BJ (cell line): ENCODE data around the gene INPP5D. TPM values are rescaled to one million over a fixed set of nuclear protein-coding genes. Genes with fewer than 3 reads are reported as not detected.

Experiments
- CTCF ChIA-PET: fragments of 350-600 bp; formaldehyde crosslinking; extraction: SDS; loops from one replicate; lab custom pipeline; 2021; ENCODE audit warnings: antibody characterized with exemption, inconsistent platforms; lab: Yijun Ruan, JAX
- POLR2A ChIA-PET: fragments of 300-600 bp; sonication (Branson Sonifier 250); formaldehyde crosslinking; extraction: SDS; loops from one replicate; lab custom pipeline; 2021; ENCODE audit warnings: antibody characterized with exemption; lab: Charles Lee
- DNase-seq: peaks from one replicate; pipeline ENCODE4 v3.0.0-alpha.2; 2011; ENCODE audit warnings: low read depth
- H3K27me3 ChIP-seq: 2 replicates; pipeline ENCODE4 v1.6.0; 2011; ENCODE audit warnings: low read length; ENCODE audit not compliant: control insufficient read depth, insufficient read depth
- H3K36me3 ChIP-seq: 2 replicates; pipeline ENCODE4 v1.5.1; 2011; ENCODE audit warnings: low read length; ENCODE audit not compliant: control insufficient read depth, insufficient read depth
- H3K4me3 ChIP-seq: 2 replicates; pipeline ENCODE4 v1.5.1; 2011; ENCODE audit warnings: low read depth, mild to moderate bottlenecking, control low read depth, low read length
- polyA plus RNA-seq: library from polyadenylated mRNA; depleted of rRNA; stranded (reverse); fragments of >200 nt; gene quantifications from 2 replicates; pipeline ENCODE4 v1.2.3, GENCODE V29; 2011; rRNA removed
- small RNA-seq: library from RNA; depleted of rRNA; stranded (forward); fragments of <200 nt; gene quantifications from one replicate; pipeline ENCODE3, GENCODE V24; 2012; ENCODE audit warnings: low replicate concordance, low read depth; ENCODE audit not compliant: insufficient read length
- TF ChIP-seq, protein P1 (sequence below): IDR thresholded peaks from 2 replicates; pipeline ENCODE4 v1.5.1; 2011; ENCODE audit warnings: low read depth, mild to moderate bottlenecking, control low read depth, inconsistent platforms, low read length, moderate library complexity; ENCODE audit not compliant: insufficient read depth

Gene INPP5D
- polyA plus RNA-seq, 1 experiment = 0.38 TPM

DNA sequence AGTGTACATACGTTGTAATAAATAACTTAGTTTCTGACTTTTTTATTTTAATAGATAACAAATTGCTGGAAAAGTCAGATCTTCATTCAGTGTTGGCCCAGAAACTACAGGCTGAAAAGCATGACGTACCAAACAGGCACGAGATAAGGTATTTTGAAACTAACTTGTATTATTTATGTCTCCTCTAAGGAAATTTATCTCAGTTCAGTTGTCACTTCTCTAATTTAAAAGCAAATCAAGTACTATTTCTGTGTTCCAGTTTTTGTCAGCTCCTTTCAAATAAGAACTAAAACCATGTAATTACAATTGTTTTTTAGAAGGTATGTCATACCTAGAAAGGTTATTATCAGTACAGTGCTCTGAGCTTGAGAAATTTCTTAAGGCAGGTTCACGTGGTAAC, 195.9 kb downstream of the INPP5D start:
- CTCF ChIA-PET = interaction anchor here (0.8 kb wide), 1 partner anchor 187 kb away, joined by 3 read pairs; no protein-coding TSS in a partner anchor
- no peak overlapping the region for H3K4me3 ChIP-seq
- TF ChIP-seq, protein P1, sequence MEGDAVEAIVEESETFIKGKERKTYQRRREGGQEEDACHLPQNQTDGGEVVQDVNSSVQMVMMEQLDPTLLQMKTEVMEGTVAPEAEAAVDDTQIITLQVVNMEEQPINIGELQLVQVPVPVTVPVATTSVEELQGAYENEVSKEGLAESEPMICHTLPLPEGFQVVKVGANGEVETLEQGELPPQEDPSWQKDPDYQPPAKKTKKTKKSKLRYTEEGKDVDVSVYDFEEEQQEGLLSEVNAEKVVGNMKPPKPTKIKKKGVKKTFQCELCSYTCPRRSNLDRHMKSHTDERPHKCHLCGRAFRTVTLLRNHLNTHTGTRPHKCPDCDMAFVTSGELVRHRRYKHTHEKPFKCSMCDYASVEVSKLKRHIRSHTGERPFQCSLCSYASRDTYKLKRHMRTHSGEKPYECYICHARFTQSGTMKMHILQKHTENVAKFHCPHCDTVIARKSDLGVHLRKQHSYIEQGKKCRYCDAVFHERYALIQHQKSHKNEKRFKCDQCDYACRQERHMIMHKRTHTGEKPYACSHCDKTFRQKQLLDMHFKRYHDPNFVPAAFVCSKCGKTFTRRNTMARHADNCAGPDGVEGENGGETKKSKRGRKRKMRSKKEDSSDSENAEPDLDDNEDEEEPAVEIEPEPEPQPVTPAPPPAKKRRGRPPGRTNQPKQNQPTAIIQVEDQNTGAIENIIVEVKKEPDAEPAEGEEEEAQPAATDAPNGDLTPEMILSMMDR = no peak
- no peak for DNase-seq
- H3K36me3 ChIP-seq = peaks cover 3% of the 10 kb centered on the region; the same call in 1 of the 2 replicates
- POLR2A ChIA-PET = no interaction called here
- H3K27me3 ChIP-seq = no peaks in the 10 kb centered on the region

Small RNA genes within 50 kb of the gene (small RNA-seq; reads per million reads assigned to genes)
- gene RN7SL32P = not detected

Other genes starting within 250 kb of the INPP5D start
- 0.25 and 0.53 TPM in 2 replicates for gene SNORC, start 190.1 kb upstream of the INPP5D start, polyA plus RNA-seq
- 0.11 and 0.23 TPM in 2 replicates for gene NGEF, start 47.1 kb upstream of the INPP5D start, polyA plus RNA-seq
- not detected in 2 replicates for gene NEU2, start 27.7 kb upstream of the INPP5D start, polyA plus RNA-seq
- 26.4 and 29.2 TPM in 2 replicates for gene ATG16L1, start 191.3 kb downstream of the INPP5D start, polyA plus RNA-seq
- gene SAG, start 247.5 kb downstream of the INPP5D start, polyA plus RNA-seq = not detected in 2 replicates